ENCODE measurements around the gene SH2B2.

Gene SH2B2

DNA sequence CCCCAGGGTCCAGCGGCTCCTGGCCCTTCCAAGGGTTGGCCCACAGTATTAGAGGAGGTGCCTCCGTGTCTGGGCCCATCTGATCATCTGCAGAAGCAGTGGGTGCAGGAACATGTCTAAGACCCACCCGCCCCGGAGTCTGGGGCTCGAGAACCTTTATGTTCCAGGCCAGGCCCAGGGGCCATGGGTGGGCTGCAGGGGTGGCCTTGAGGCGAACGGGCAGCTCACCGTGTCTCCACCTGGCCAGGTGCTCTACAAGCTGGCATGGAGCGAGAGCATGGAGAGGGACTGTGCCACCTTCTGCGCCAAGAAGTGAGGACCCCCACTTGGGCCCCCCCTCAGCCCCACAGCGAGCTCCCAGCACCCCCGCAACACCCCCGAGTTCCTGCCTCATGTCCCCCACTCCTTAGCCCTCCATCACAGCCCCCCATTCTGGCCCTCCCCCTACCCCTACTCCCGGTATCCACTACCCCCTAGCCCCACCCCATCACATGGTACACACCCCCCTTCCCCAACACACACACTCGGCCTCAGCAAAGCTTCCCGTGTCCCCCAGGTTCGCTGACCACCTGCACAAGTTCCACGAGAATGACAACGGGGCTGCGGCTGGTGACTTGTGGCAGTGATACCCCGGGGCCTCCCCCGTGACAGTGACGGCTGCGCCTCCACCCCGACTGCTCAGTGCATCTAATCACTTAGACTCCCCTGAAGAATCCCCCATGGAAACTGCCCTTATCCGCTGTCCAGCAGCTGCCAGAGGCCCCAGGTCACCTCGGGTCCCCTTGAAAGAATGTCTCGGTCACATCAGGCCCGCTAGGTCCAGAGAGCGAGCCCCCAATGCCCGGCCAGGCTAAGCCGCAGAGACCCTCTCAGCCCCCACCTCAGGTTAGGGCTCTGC is 4.0 kb upstream of the SH2B2 start:
- TF ChIP-seq, protein P1, sequence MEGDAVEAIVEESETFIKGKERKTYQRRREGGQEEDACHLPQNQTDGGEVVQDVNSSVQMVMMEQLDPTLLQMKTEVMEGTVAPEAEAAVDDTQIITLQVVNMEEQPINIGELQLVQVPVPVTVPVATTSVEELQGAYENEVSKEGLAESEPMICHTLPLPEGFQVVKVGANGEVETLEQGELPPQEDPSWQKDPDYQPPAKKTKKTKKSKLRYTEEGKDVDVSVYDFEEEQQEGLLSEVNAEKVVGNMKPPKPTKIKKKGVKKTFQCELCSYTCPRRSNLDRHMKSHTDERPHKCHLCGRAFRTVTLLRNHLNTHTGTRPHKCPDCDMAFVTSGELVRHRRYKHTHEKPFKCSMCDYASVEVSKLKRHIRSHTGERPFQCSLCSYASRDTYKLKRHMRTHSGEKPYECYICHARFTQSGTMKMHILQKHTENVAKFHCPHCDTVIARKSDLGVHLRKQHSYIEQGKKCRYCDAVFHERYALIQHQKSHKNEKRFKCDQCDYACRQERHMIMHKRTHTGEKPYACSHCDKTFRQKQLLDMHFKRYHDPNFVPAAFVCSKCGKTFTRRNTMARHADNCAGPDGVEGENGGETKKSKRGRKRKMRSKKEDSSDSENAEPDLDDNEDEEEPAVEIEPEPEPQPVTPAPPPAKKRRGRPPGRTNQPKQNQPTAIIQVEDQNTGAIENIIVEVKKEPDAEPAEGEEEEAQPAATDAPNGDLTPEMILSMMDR (IDR thresholded peaks at IDR 0.05; ENCODE audit: extremely low read depth, missing control alignments), result no peak

DNA sequence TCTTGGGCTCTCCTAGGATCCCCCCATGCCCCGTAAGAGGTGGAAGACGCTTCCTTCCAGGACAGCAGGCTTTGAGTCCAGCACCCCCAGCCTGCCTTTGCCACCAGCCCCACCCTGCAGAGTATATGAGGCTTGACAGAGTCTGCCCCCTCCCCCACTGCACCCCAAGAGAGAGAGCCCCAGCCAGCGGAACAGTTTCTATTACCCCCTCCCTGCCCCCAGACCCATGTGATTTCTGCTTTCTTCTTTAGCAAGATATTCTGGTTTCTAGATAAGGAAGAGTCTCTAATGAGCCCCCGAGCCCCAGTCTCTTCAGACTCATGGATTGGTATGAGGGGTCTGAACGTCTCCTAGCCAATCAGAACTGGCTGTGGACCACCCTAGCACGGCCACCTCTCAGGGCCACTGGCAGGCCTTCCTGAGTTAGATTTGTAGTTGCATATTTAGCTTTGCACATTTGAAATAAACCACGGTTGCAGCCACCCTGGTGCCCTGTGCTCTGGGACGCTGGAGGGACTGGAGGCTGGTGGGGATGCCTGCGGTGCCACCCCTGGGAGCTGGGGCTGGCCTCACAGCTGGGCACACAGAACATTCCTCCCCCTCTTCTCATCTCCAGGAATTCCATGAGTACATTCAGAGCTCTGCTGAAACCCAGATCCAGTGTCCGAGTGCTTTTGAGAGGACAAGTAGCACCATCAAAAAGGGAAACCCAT is 3.0 kb upstream of the SH2B2 start:
- DNase-seq (ENCODE audit: low spot score), result no peak
- TF ChIP-seq, protein P1 (IDR thresholded peaks at IDR 0.05; ENCODE audit: extremely low read depth, missing control alignments), result no peak

More for the DNA sequence above, 4.0 kb upstream of the SH2B2 start:
- no peak for DNase-seq (ENCODE audit: low spot score)

DNA sequence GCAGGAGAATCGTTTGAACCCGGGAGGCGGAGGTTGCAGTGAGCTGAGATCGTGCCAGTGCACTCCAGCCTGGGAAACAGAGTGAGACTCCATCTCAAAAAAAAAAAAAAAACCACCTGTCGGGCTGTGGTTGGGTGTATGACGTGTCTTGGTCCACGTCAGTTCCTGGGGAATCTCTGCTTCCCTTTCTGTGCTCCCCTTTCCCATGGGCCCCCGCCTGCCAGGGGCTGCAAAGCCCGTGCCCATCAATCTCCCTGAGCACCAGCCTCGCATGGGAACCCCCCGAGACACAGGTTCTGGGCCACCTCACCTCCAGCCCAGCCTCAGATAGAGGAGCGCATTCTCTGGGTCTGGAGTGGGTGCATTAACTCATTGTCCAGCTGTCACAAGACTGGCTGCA is 2.3 kb upstream of the SH2B2 start:
- TF ChIP-seq, protein P1 (IDR thresholded peaks at IDR 0.05; ENCODE audit: extremely low read depth, missing control alignments), result no peak
- DNase-seq (ENCODE audit: low spot score), result no peak

DNA sequence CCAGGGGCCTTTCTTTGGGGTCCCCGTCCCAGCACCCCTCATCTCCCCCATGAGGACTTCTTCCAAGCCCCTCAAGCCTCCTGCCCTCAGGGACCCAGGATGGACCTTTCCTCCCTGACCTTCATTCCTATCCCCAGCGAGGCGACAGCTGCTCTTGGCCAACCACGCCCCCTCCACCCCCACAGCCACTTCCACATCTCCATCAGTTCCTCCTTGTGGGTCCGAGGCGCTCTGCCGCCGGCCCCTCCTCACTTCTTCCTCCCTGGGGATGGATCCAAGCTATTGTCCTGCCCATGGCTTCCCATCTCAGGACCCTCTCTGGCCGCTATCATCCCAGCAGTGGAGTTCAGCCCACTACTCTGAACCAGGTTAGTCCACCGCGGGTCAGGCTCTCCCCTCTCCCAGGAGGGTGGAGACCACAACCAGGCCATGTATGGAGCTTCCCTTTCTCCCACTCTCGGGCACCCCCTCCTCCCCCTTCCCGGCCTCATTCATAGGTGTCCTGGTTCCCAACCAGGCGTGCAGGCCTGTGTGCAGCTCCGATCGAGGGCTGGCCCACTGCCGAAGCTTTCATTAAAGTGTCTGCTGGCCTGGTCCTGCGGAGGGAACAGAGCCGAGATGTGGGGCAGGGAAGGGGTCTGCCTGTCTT is 1.7 kb upstream of the SH2B2 start:
- no peak for DNase-seq (ENCODE audit: low spot score)
- TF ChIP-seq, protein P1 (IDR thresholded peaks at IDR 0.05; ENCODE audit: extremely low read depth, missing control alignments), result no peak

DNA sequence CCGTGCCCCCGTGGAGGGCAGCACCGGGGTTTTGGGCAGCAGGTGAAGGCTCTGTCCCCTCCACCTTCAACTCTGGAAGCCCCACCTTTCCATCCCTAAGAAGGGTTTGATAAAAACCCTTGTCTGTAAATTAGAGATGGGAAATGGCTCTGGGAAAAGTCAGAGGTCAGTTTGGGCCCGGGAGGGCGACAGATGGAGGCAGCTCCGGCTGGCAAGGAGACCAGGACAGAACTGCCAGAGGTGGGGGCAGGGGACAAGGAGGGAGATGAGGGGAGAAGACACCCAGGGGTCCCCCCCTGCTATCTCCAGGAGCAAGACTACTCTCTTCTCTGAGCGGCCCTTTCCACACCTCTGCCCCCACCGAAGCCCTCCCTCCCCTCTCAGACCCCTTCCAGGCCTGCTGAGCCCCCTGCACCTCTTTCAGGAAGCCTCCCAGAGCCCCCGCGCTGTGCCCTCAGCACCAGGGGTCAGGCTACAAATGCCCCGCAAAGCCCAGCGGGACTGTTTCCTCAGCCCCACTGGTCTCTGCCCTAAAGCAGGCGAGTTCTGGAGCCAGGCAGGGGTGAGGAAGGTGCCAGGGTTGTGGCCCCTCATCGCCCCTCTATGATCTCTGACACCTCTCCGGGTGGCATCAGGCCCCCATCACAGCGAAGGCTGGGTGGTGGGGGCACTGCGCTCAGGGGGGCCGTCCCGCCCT is 980 bp upstream of the SH2B2 start:
- DNase-seq (ENCODE audit: low spot score), result no peak
- TF ChIP-seq, protein P1 (IDR thresholded peaks at IDR 0.05; ENCODE audit: extremely low read depth, missing control alignments), result no peak

DNA sequence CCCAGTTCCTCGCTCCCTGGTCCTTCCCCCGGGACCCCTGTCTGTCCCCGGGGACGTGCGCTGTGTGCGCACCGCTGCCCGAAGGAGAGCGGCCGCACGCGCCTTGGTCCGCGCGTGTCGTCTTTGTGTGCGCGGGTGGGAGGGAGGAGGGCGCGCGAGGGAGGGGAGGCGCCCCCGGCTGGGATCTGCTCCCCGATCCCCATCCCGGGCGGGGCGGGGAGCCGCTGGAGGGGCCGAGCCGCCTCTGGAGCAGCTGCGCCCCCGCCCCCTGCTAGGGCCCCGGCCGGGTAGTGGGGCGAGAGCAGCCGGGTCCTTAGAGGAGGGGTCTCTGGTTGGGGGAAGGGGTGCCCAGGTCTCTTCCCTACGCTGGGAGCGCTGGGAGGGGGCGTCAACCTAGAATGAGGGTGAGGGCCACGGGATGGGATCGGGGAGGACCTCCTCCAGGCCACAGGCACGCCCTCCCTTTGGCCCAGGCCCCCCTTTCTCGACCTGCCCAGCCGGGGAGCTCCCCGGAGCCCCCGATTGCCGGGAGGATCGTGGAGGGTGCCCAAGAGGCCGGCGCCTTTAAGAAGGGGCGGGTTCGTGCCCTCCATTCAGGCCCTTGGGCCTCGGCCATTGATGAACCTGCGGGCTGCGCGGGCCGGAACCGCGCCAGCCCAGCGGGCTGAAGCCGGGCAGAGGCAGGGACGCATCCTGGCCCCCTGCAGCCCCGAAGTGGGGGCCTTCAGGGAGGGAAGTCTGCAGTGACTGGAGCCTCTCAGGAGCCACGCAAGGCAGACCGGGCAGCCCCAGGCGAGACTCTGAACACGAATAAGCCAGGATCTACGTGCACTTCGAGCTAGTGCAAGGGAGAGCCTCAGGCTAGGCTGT is 678 bp downstream of the SH2B2 start:
- peak; percentile 66 for DNase-seq (ENCODE audit: low spot score)

More for the DNA sequence above, 678 bp downstream of the SH2B2 start:
- TF ChIP-seq, protein P1 (IDR thresholded peaks at IDR 0.05; ENCODE audit: extremely low read depth, missing control alignments), result no peak

Measured in GM20000 (cell line).